Neural progenitor cell (in vitro differentiated cells): ENCODE results near the gene FAM174C.

Experiments
- CTCF ChIP-seq: fragments of 200-600 bp; sonication (generic); IDR thresholded peaks from 2 replicates; pipeline ENCODE4 v1.5.1; 2017; ENCODE audit warnings: antibody characterized with exemption, mild to moderate bottlenecking
- EZH2 ChIP-seq: fragments of 200-600 bp; sonication (generic); IDR thresholded peaks from 2 replicates; pipeline ENCODE4 v1.6.1; 2017; ENCODE audit warnings: antibody characterized with exemption, mild to moderate bottlenecking, moderate library complexity
- EZH2phosphoT487 ChIP-seq: fragments of 200-600 bp; sonication (generic); IDR thresholded peaks from 2 replicates; pipeline ENCODE4 v1.6.1; 2017; ENCODE audit warnings: antibody characterized with exemption

DNA sequence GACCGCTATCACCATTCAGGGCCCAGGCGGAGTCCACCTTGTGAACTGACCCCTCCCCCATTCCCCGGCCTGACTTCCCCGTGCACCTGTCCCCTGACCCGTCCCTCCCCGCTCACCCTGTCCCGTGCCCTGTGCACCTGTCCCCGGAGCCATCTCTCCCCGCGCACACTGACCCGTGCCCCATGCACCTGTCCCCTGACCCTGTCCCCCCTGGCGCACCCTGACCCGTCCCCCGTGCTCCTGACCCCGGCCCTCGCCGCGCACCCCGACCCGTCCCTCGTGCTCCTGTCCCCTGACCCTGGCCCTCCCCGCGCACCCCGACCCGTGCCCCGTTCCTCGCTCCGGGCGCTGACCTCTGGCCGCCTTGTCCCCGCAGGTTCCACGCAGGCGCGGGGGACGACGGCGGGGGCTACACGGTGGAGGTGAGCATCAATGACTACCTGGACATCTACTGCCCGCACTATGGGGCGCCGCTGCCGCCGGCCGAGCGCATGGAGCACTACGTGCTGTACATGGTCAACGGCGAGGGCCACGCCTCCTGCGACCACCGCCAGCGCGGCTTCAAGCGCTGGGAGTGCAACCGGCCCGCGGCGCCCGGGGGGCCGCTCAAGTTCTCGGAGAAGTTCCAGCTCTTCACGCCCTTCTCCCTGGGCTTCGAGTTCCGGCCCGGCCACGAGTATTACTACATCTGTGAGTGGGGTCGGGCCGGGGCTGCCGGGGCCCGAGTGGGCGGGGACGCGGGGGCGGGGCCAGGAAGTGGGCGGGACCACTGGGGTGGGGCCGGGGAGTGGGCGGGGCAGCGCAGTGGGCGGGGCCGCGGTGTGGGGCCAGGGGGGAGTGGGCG lies 20.1 kb downstream of the FAM174C start:
- no peak for TF ChIP-seq EZH2phosphoT487
- no peak for TF ChIP-seq CTCF
- no peak for TF ChIP-seq EZH2
